Heart left ventricle (tissue), 13 donors: Measurements from ENCODE around the gene PRKCH.

Source experiments
- POLR2A ChIP-seq, 2 donors: fragments of 450-650 bp; IDR thresholded peaks; one replicate each; pipeline ENCODE4 v1.6.1; 2017; ENCODE audit warnings: antibody characterized with exemption in 2 of 2, mild to moderate bottlenecking in 2 of 2, moderate library complexity in 2 of 2
- TF ChIP-seq, protein P1 (sequence below), 12 donors: fragments of 200-600 bp; sonication (generic) in 4 of 12; IDR thresholded peaks; one replicate each; pipeline versions ENCODE4 v1.5.0 to v1.8.0; 2018 to 2022; ENCODE audit warnings: antibody characterized with exemption in 12 of 12, mild to moderate bottlenecking in 5 of 12
- donor health status: ischemic (EF 13 %, LVEDD 7.1; RV severe dilation, severe dysfunction).
- donor health status: DM: no; HTN: yes; CAD: no.
- donor health status: DM: no; HTN: no; CAD: no.
- donor health status: ischemic (EF 25% LVEDD 6.9; RV normal size, moderate dysfunction).
- donor health status: ischemic (EF 25% LVEDD 5.7; RV mildly dilated, moderate dysfunction).
- donor health status: ischemic (EF 35%, LVEDD 5.7; RV mildly dilated, moderate dysfunction).
- donor health status: nonischemic (EF 11% LVEDD 7.7; RV severe dilation, severe dysfunction).
- donor health status: DM: yes; HTN: yes; CAD: no.
- donor health status: PGD.
- donor health status: ischemic (EF 29% LVEDD 5.4; RV normal size, mild dysfunction).
- donor health status: nonischemic (EF 23%, LVEDD 6.1; RV moderate dilation, normal function).

DNA sequence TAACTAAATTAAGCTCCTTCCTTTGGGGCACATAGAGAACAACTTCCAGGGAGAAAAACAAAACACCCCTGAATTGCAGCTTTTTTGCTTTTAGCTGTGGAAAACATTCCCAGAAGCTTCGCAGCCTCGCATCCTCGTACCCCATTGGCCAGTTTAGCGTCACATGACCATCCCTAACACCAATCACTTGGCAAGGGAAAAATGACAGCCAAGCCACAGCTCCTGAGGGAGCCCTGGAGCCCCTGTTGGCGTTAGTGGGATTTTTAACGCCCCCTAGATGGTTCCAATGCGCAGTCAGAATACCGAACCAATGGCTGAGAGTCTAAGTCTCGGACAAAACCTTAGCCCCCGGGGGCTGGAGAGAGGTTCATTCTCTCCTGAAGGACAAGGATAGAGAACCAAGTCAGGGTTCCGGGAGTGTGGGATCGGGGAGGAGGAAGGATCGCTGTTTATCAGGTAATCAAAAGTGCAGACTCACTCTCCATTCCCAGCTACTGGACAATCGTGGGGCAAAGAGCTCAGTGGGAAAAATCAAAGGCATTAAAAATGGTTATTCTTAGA lies 238.3 kb downstream of the PRKCH start:
- TF ChIP-seq, protein P1, sequence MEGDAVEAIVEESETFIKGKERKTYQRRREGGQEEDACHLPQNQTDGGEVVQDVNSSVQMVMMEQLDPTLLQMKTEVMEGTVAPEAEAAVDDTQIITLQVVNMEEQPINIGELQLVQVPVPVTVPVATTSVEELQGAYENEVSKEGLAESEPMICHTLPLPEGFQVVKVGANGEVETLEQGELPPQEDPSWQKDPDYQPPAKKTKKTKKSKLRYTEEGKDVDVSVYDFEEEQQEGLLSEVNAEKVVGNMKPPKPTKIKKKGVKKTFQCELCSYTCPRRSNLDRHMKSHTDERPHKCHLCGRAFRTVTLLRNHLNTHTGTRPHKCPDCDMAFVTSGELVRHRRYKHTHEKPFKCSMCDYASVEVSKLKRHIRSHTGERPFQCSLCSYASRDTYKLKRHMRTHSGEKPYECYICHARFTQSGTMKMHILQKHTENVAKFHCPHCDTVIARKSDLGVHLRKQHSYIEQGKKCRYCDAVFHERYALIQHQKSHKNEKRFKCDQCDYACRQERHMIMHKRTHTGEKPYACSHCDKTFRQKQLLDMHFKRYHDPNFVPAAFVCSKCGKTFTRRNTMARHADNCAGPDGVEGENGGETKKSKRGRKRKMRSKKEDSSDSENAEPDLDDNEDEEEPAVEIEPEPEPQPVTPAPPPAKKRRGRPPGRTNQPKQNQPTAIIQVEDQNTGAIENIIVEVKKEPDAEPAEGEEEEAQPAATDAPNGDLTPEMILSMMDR (IDR thresholded peaks at IDR 0.05) = no peak
- no peak for TF ChIP-seq POLR2A (IDR thresholded peaks at IDR 0.05)
